ENCODE measurements around the gene TOM1L1.

The TOM1L1 gene

GRCh38 chr17:54991567-54991966 is 90.9 kb downstream of the TOM1L1 start:
- Histone ChIP-seq H3K4me3 (ENCODE audit: low read depth in 1 of 2, low read length in 1 of 2) (no peak overlapping the region), H3K4me1 (ENCODE audit: control insufficient read depth in 1 of 2, insufficient read depth in 1 of 2, low read depth in 1 of 2, low read length in 1 of 2) (no peaks in the 10 kb centered on the region)
- TF ChIP-seq CTCF (IDR thresholded peaks at IDR 0.05): no peak

GRCh38 chr17:54992797-54993639 is 92.4 kb downstream of the TOM1L1 start:
- Histone ChIP-seq H3K9me3 (no peaks in the 10 kb centered on the region), H3K4me1 (ENCODE audit: control insufficient read depth in 1 of 2, insufficient read depth in 1 of 2, low read depth in 1 of 2, low read length in 1 of 2) (no peaks in the 10 kb centered on the region), H3K27ac (no peak overlapping the region), H3K36me3 (no peaks in the 10 kb centered on the region), H3K4me3 (ENCODE audit: low read depth in 1 of 2, low read length in 1 of 2) (no peak overlapping the region), H3K27me3 (no peaks in the 10 kb centered on the region)
- no peak for TF ChIP-seq CTCF (IDR thresholded peaks at IDR 0.05)

More at GRCh38 chr17:54991567-54991966, 90.9 kb downstream of the TOM1L1 start:
- Histone ChIP-seq H3K9me3 (no peaks in the 10 kb centered on the region), H3K36me3 (no peaks in the 10 kb centered on the region), H3K27ac (no peak overlapping the region), H3K27me3 (no peaks in the 10 kb centered on the region)

GRCh38 chr17:54996441-54996840 is 95.8 kb downstream of the TOM1L1 start:
- Histone ChIP-seq H3K36me3 (no peaks in the 10 kb centered on the region), H3K4me1 (ENCODE audit: control insufficient read depth in 1 of 2, insufficient read depth in 1 of 2, low read depth in 1 of 2, low read length in 1 of 2) (no peaks in the 10 kb centered on the region), H3K27me3 (no peaks in the 10 kb centered on the region), H3K4me3 (ENCODE audit: low read depth in 1 of 2, low read length in 1 of 2) (no peak overlapping the region), H3K27ac (no peak overlapping the region), H3K9me3 (no peaks in the 10 kb centered on the region)
- no peak for TF ChIP-seq CTCF (IDR thresholded peaks at IDR 0.05)

- H3K36me3 ChIP-seq: no peaks in the 10 kb centered on the region
- no peaks in the 10 kb centered on the region for H3K9me3 ChIP-seq
- no peak overlapping the region for H3K27ac ChIP-seq
- H3K4me3 ChIP-seq (ENCODE audit: low read depth in 1 of 2, low read length in 1 of 2): no peak overlapping the region
- H3K4me1 ChIP-seq (ENCODE audit: control insufficient read depth in 1 of 2, insufficient read depth in 1 of 2, low read depth in 1 of 2, low read length in 1 of 2): no peaks in the 10 kb centered on the region
- H3K27me3 ChIP-seq: no peaks in the 10 kb centered on the region
- TF ChIP-seq CTCF (IDR thresholded peaks at IDR 0.05): no peak
Observed at GRCh38 chr17:55002458-55002857, 101.8 kb downstream of the TOM1L1 start.

- H3K4me3 ChIP-seq (ENCODE audit: low read depth in 1 of 2, low read length in 1 of 2): no peak overlapping the region
- no peaks in the 10 kb centered on the region for H3K4me1 ChIP-seq (ENCODE audit: control insufficient read depth in 1 of 2, insufficient read depth in 1 of 2, low read depth in 1 of 2, low read length in 1 of 2)
- no peak overlapping the region for H3K27ac ChIP-seq
- H3K9me3 ChIP-seq: no peaks in the 10 kb centered on the region
- H3K27me3 ChIP-seq: no peaks in the 10 kb centered on the region
- TF ChIP-seq CTCF (IDR thresholded peaks at IDR 0.05): no peak
- no peaks in the 10 kb centered on the region for H3K36me3 ChIP-seq
Observed at GRCh38 chr17:55004484-55004883, 103.8 kb downstream of the TOM1L1 start.
